HG02852 (cell line): ENCODE measurements around the gene SLC35G4.
A peak's percentile ranks its signal among the peaks of the same experiment; 100 is the strongest.
"Not testable (repeated sequence)": the region's sequence is repeated elsewhere in the genome, so short reads cannot be mapped to it uniquely, and the experiment has no call there.

Experiments used
- ATAC-seq: cut with Tn5 transposase; IDR thresholded peaks from one replicate; pipeline ENCODE4 v1.9.1; 2021; ENCODE audit warnings: mild to moderate bottlenecking, moderate library complexity; ENCODE audit not compliant: unreplicated experiment

SLC35G4 gene

GRCh38 chr18:11609488-11609887, at the start of gene SLC35G4:
SLC35G4 (plus strand) TSS chr18:11609596; CDS start chr18:11609596, 0 bp downstream.
- ATAC-seq, result not testable (repeated sequence)

- no peak for ATAC-seq
Measured at GRCh38 chr18:11561293-11561692, 48.1 kb upstream of the SLC35G4 start.

- ATAC-seq, result no peak
Measured at GRCh38 chr18:11565716-11566115, 43.7 kb upstream of the SLC35G4 start.

GRCh38 chr18:11566236-11566965, 43.0 kb upstream of the SLC35G4 start:
- ATAC-seq, result no peak

- no peak for ATAC-seq
Measured at GRCh38 chr18:11567396-11567795, 42.0 kb upstream of the SLC35G4 start.

GRCh38 chr18:11570073-11570588, 39.3 kb upstream of the SLC35G4 start:
- no peak for ATAC-seq

- no peak for ATAC-seq
Measured at GRCh38 chr18:11570769-11571412, 38.5 kb upstream of the SLC35G4 start.

GRCh38 chr18:11572201-11572600, 37.2 kb upstream of the SLC35G4 start:
- no peak for ATAC-seq

- ATAC-seq, result no peak
Measured at GRCh38 chr18:11574545-11574944, 34.9 kb upstream of the SLC35G4 start.

- ATAC-seq, result peak; percentile 52
Measured at GRCh38 chr18:11577271-11578112, 31.9 kb upstream of the SLC35G4 start.

GRCh38 chr18:11578799-11579198, 30.6 kb upstream of the SLC35G4 start:
- no peak for ATAC-seq

GRCh38 chr18:11579916-11580315, 29.5 kb upstream of the SLC35G4 start:
- no peak for ATAC-seq

GRCh38 chr18:11581286-11581685, 28.1 kb upstream of the SLC35G4 start:
- ATAC-seq, result peak; percentile 72

- ATAC-seq, result no peak
Measured at GRCh38 chr18:11585596-11585995, 23.8 kb upstream of the SLC35G4 start.

GRCh38 chr18:11586896-11587295, 22.5 kb upstream of the SLC35G4 start:
- ATAC-seq, result no peak

- ATAC-seq, result no peak
Measured at GRCh38 chr18:11587432-11587831, 22.0 kb upstream of the SLC35G4 start.

- ATAC-seq, result no peak
Measured at GRCh38 chr18:11587846-11588245, 21.6 kb upstream of the SLC35G4 start.

- ATAC-seq, result no peak
Measured at GRCh38 chr18:11591957-11592356, 17.4 kb upstream of the SLC35G4 start.

GRCh38 chr18:11600321-11600720, 9.1 kb upstream of the SLC35G4 start:
- no peak for ATAC-seq

GRCh38 chr18:11607906-11608305, 1.5 kb upstream of the SLC35G4 start:
- ATAC-seq, result no peak

- ATAC-seq, result not testable (repeated sequence)
Measured at GRCh38 chr18:11608618-11609017, 778 bp upstream of the SLC35G4 start.
